Upper lobe of right lung (tissue), 1 donor: ENCODE data around the gene LZTS3. TPM values are rescaled to one million over a fixed set of nuclear protein-coding genes. Genes with fewer than 3 reads are reported as not detected.

Experiments used
- ATAC-seq: fragments of 200-7000 bp; cut with Tn5 transposase; one replicate; pipeline ENCODE4 v1.9.1; 2020; ENCODE audit warnings: mild to moderate bottlenecking, moderate library complexity
- DNase-seq: peaks from one replicate; pipeline ENCODE4 v3.0.0-alpha.2; 2020
- H3K27ac ChIP-seq: fragments of 200-600 bp; one replicate; pipeline ENCODE4 v1.8.0; 2022
- H3K27me3 ChIP-seq: fragments of 200-600 bp; one replicate; pipeline ENCODE4 v1.8.0; 2022; ENCODE audit warnings: mild to moderate bottlenecking
- H3K36me3 ChIP-seq: fragments of 200-600 bp; one replicate; pipeline ENCODE4 v1.8.0; 2022
- H3K4me1 ChIP-seq: fragments of 200-600 bp; one replicate; pipeline ENCODE4 v1.8.0; 2022
- H3K4me3 ChIP-seq: fragments of 200-600 bp; one replicate; pipeline ENCODE4 v1.8.0; 2022; ENCODE audit warnings: mild to moderate bottlenecking
- H3K9me3 ChIP-seq: fragments of 200-600 bp; one replicate; pipeline ENCODE4 v1.8.0; 2022
- intact Hi-C: fragments of 100-400 bp; cut with DNase I; formaldehyde crosslinking; loops from one replicate; pipeline ENCODE4 v1.11.0; 2022
- total RNA-seq: library from RNA; stranded (reverse); fragmentation: NEBNext Ultra II Directional; extraction: Animal tissue kit (Norgen Biotek cat#: 25700); gene quantifications from one replicate; pipeline ENCODE4 v1.2.1, GENCODE V29; 2021
- TF ChIP-seq, protein P1 (sequence below): fragments of 200-600 bp; IDR thresholded peaks from one replicate; pipeline ENCODE4 v1.8.0; 2022; ENCODE audit warnings: antibody characterized with exemption
- donor health status: DM: no; HTN: yes; CAD: no; lungs with severe emphysema.

The LZTS3 gene
- total RNA-seq, 1 donor from 2014 or later, result 21.5 TPM

DNA sequence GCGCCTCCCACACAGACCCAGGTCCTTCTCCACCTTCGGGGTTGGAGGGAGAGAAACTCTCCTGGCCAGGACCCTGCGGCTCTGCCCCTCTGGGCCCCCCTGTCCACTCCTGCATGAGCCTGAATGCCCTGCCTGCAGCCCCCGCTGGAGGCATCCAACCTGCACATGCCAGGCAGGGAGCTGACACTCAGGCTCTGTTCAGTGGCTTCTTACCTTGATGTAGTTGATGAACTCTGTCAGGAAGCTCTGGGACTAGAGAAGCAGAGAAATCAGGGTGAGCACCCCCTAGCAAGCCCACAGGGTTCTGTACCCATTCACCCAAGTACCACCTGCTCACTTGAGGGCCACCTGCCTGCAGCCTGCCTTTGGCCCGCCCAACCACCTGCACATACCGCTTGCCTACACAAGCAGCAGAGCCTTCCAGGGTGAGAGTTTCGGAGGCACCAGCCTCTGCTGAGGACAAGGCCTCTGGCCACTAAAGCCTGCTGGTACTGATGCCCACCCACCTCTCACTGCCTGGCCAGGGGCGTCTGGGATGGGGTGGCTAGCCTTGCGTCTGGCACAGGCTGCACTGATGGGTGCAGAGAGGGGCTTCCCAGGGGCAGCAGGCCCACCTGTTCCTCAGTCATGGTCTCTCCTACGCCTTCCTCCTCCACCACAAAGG lies 21.4 kb upstream of the LZTS3 start:
- H3K27me3 ChIP-seq, result no peaks in the 10 kb centered on the region
- H3K4me1 ChIP-seq, result no peaks in the 10 kb centered on the region
- no peaks in the 10 kb centered on the region for H3K9me3 ChIP-seq
- no peak overlapping the region for H3K4me3 ChIP-seq
- TF ChIP-seq, protein P1, sequence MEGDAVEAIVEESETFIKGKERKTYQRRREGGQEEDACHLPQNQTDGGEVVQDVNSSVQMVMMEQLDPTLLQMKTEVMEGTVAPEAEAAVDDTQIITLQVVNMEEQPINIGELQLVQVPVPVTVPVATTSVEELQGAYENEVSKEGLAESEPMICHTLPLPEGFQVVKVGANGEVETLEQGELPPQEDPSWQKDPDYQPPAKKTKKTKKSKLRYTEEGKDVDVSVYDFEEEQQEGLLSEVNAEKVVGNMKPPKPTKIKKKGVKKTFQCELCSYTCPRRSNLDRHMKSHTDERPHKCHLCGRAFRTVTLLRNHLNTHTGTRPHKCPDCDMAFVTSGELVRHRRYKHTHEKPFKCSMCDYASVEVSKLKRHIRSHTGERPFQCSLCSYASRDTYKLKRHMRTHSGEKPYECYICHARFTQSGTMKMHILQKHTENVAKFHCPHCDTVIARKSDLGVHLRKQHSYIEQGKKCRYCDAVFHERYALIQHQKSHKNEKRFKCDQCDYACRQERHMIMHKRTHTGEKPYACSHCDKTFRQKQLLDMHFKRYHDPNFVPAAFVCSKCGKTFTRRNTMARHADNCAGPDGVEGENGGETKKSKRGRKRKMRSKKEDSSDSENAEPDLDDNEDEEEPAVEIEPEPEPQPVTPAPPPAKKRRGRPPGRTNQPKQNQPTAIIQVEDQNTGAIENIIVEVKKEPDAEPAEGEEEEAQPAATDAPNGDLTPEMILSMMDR, result no peak
- ATAC-seq (no peak), DNase-seq (no peak)
- intact Hi-C loops, result no loop called here
- no peak overlapping the region for H3K27ac ChIP-seq
- H3K36me3 ChIP-seq, result peaks cover 98% of the 10 kb centered on the region

DNA sequence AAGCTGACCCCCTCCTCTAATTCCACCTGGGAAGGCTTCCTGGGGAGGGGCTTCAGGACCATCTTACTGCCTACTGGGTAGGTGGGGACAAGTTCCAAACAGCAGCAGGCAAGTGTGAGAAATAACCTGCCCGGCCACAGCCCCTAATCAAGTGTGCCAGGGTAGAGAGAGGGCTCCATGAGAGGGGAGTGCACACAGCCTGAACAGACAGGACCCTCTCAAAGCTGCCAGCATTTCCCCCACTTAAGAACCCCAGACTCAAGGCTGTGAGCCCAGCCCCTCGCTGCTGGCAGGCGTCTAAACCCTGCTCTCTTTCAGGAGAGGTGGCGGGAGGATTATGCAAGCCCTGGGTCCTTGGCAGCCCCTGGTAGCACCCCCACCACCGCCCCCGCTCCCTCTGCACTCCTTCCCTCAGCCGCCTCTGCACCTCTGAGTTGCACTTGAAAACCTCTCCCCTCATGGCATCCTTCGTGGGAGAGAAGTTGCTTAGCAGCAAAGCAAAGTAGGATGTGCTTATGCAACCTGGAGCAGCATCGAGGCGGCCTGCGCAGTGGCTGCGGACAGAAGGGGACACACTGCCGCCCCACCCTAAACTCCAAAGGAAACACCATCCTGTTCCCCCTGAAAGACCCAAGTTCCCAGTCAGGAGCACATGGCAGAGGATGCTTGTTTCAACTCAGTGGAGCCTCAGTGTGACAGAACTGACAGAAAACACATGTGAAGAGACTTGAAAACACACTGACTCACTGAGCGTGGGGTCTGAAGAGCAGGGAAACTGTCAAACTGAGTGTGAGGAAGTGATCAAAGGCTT lies 20.7 kb upstream of the LZTS3 start:
- Histone ChIP-seq H3K4me1 (no peaks in the 10 kb centered on the region), H3K4me3 (no peak overlapping the region), H3K36me3 (peaks cover 96% of the 10 kb centered on the region), H3K27ac (no peak overlapping the region), H3K27me3 (no peaks in the 10 kb centered on the region), H3K9me3 (no peaks in the 10 kb centered on the region)
- TF ChIP-seq, protein P1, result no peak
- ATAC-seq (no peak), DNase-seq (no peak)
- intact Hi-C loops, result no loop called here

DNA sequence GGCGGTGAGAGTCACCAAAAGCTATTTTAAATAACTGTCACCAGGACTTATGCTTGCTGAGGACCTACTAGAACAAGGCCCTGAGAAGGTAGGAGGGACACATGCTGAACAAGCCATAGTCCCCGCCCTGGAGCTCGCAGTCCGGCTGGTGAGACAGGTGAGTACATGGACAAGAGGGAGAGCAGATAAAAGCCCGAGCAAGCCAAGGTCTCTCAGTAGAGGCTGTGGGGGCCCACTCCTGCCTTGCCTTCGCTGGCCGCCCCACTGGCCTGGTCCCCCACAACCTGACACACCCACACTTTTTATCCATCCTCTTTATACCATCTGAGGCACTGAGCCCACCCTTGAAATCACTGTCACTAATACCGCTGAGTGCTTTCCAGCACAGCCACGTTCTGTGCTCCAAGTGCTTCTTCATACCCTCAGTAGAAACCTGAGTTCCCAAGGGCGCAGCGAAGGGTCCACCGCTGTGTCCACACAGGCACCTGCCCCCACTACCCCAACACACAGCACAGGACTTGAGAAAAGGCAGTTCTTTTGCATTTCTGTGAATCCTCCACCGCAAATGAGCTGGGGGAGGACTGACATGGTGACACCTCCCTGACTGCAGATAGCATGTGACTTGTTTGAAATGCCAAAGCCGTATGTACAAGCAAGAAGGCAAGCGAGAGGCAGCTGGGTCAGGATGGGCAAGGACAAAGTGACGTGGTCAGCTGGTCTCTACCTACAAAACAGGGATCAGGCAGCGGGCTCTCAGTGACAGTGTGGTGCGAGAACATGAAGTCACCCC lies 19.1 kb upstream of the LZTS3 start:
- Histone ChIP-seq H3K36me3 (peaks cover 82% of the 10 kb centered on the region), H3K4me1 (no peaks in the 10 kb centered on the region), H3K4me3 (no peak overlapping the region), H3K9me3 (no peaks in the 10 kb centered on the region), H3K27me3 (no peaks in the 10 kb centered on the region), H3K27ac (no peak overlapping the region)
- no peak for ATAC-seq
- TF ChIP-seq, protein P1, result no peak
- DNase-seq, result no peak
- intact Hi-C loops, result no loop called here

DNA sequence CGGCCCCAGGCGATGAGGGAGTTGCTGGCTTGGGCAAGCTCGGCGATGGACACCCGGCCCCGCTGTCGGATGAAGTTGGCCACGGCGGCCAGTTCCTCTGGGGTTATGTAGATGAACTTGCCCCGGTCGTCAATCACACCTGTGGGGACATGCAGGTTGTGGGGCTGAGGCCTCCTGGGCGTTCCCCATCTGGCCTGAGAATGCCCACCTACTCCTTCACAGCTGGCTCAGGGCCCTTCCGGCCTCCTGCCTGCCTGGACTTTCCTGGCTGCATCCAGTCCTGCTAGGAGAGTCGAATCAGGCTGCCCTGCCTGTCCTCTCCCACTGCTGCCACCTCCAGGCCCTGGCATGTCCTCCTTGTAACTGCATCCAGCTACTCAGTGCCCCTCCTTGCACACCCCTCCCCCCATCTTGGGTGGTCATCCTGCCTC lies 17.3 kb upstream of the LZTS3 start:
- Histone ChIP-seq H3K27me3 (no peaks in the 10 kb centered on the region), H3K36me3 (peaks cover 64% of the 10 kb centered on the region), H3K4me1 (no peaks in the 10 kb centered on the region), H3K4me3 (no peak overlapping the region), H3K9me3 (no peaks in the 10 kb centered on the region), H3K27ac (no peak overlapping the region)
- intact Hi-C loops, result no loop called here
- ATAC-seq (no peak), DNase-seq (no peak)
- TF ChIP-seq, protein P1, result no peak

DNA sequence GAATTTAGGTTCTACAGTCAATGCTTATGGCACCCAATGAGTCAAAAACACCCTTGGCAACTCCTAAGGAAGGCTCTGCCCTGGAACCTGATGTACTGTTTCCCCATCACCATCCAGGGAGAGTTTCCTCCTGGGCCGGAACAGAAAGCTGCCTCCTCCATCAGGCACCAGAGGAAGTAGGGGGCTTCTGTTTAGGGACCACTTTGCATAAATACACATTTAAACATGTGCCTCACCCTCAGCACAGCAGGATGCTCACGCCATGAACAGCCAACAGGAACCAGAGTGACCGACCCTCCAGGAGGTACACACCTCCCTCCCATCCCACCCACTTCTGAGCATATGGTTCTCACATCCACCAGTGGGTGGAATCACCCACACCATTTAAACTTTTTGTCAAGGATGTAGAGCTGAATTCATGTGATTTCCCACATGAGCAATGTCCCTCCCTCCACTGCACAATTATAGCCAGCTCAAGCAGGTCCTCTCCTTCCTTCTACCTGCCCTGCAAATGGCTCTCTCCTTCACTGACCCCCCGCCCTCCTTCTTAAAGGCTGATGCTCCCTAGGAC lies 16.3 kb upstream of the LZTS3 start:
- no peaks in the 10 kb centered on the region for H3K9me3 ChIP-seq
- no peaks in the 10 kb centered on the region for H3K27me3 ChIP-seq
- TF ChIP-seq, protein P1, result no peak
- no peak for DNase-seq
- H3K4me3 ChIP-seq, result no peak overlapping the region
- H3K36me3 ChIP-seq, result peaks cover 54% of the 10 kb centered on the region
- no peak overlapping the region for H3K27ac ChIP-seq
- intact Hi-C loops, result no loop called here
- no peak for ATAC-seq
- H3K4me1 ChIP-seq, result no peaks in the 10 kb centered on the region
